Tibial artery (tissue), 4 donors: Measurements from ENCODE around the gene CNTNAP1.

Source experiments
- DNase-seq, 2 donors: peaks; one replicate each; pipeline ENCODE4 v3.0.0-alpha.2; 2019
- H3K27ac ChIP-seq, 2 donors: fragments of 200-600 bp; sonication (generic) in 1 of 2; 1 replicate in 1 of 2; 2 replicates in 1 of 2; pipeline ENCODE4 v1.5.1; 2018 to 2019; ENCODE audit warnings: mild to moderate bottlenecking in 1 of 2
- H3K27me3 ChIP-seq, 2 donors: fragments of 200-600 bp; sonication (generic) in 1 of 2; one replicate each; pipeline versions ENCODE4 v1.5.1 to v1.6.0; 2016 to 2019
- H3K36me3 ChIP-seq, 3 donors: fragments of 200-600 bp; sonication (generic) in 2 of 3; one replicate each; pipeline ENCODE4 v1.5.1; 2016 to 2019; ENCODE audit warnings: mild to moderate bottlenecking in 2 of 3
- H3K4me1 ChIP-seq, 4 donors: fragments of 200-600 bp; sonication (generic) in 2 of 4; 1 replicate in 3 of 4; 2 replicates in 1 of 4; pipeline ENCODE4 v1.5.1; 2016 to 2019
- H3K4me3 ChIP-seq, 2 donors: fragments of 200-600 bp; sonication (generic) in 1 of 2; 1 replicate in 1 of 2; 2 replicates in 1 of 2; pipeline ENCODE4 v1.5.1; 2018 to 2019; ENCODE audit warnings: mild to moderate bottlenecking in 2 of 2
- H3K9me3 ChIP-seq, 3 donors: fragments of 200-600 bp; sonication (generic) in 1 of 3; one replicate each; pipeline ENCODE4 v1.5.1; 2016 to 2019
- intact Hi-C: fragments of 100-400 bp; cut with DNase I; formaldehyde crosslinking; loops from one replicate; pipeline ENCODE4 v1.15.0; 2023; ENCODE audit warnings: low total_unique reads
- TF ChIP-seq, protein P1 (sequence below), 2 experiments: fragments of 200-600 bp in 1 of 2; fragments of 450-650 bp in 1 of 2; IDR thresholded peaks; one replicate each; pipeline ENCODE4 v1.5.1; 2017 to 2019; ENCODE audit warnings: antibody characterized with exemption in 2 of 2, mild to moderate bottlenecking in 1 of 2, moderate library complexity in 1 of 2

CNTNAP1 gene

DNA sequence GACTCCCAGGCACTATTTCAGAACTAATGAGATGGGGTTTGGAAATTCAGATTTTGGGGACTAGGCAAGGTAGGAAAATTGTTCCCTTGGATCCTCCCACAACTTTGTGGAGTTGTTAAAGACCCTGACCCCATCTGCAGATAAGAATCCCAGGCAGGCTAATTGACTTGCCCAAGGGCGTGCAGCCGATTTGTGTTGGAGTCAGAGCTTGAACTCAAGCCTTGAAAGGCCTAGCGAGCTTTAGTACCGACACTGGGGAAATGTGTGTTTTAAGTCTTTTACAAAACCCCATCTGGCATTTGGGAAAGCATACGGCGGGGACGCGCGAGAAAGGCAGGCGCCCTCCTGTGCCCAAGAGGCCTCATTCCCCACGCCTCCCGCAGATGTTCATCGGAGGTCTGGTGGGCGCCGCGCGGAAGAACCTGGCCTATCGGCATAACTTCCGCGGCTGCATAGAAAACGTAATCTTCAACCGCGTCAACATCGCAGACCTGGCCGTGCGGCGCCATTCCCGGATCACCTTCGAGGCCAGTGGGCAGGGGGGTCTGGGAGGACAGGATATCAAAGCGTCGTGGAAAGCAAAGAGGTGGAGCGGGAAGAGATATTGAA, 4.3 kb downstream of the CNTNAP1 start:
- no peak overlapping the region for H3K4me3 ChIP-seq
- H3K27ac ChIP-seq: no peak overlapping the region
- peaks cover 0 to 26% (median 22%) of the 10 kb centered on the region in 4 donors for H3K4me1 ChIP-seq
- intact Hi-C loops: no loop called here
- H3K9me3 ChIP-seq: no peaks in the 10 kb centered on the region
- H3K36me3 ChIP-seq: peaks cover 0 to 47% (median 6%) of the 10 kb centered on the region in 3 donors
- TF ChIP-seq, protein P1, sequence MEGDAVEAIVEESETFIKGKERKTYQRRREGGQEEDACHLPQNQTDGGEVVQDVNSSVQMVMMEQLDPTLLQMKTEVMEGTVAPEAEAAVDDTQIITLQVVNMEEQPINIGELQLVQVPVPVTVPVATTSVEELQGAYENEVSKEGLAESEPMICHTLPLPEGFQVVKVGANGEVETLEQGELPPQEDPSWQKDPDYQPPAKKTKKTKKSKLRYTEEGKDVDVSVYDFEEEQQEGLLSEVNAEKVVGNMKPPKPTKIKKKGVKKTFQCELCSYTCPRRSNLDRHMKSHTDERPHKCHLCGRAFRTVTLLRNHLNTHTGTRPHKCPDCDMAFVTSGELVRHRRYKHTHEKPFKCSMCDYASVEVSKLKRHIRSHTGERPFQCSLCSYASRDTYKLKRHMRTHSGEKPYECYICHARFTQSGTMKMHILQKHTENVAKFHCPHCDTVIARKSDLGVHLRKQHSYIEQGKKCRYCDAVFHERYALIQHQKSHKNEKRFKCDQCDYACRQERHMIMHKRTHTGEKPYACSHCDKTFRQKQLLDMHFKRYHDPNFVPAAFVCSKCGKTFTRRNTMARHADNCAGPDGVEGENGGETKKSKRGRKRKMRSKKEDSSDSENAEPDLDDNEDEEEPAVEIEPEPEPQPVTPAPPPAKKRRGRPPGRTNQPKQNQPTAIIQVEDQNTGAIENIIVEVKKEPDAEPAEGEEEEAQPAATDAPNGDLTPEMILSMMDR (IDR thresholded peaks at IDR 0.05): no peak
- DNase-seq: no peak
- H3K27me3 ChIP-seq: no peaks in the 10 kb centered on the region

DNA sequence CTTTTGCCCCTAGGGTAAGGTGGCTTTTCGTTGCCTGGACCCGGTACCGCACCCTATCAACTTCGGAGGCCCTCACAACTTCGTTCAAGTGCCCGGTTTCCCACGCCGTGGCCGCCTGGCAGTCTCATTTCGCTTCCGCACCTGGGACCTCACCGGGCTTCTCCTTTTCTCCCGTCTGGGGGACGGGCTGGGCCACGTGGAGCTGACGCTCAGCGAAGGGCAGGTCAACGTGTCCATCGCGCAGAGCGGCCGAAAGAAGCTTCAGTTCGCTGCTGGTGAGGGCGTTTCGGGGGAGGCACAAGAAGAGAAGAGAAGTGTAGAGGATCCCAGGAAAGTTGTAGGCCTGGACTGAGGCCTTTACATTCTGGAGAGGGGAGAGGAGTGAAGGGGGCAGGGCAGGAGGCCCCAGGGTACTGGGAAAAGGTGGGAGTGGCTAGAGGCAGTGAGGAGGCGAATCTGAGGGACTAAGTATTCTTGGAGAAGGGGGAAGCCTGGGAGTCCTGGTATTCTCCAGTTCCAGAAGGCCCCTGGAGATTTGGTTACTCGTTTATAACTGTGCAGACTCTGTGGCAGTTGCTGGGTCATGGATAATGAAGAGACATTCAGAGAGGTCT, 5.5 kb downstream of the CNTNAP1 start:
- no peak overlapping the region for H3K4me3 ChIP-seq
- no peak for DNase-seq
- no peak overlapping the region for H3K27ac ChIP-seq
- H3K4me1 ChIP-seq: peaks cover 0 to 14% (median 12%) of the 10 kb centered on the region in 4 donors
- no peaks in the 10 kb centered on the region for H3K9me3 ChIP-seq
- H3K36me3 ChIP-seq: peaks cover 0 to 57% (median 6%) of the 10 kb centered on the region in 3 donors
- no peaks in the 10 kb centered on the region for H3K27me3 ChIP-seq
- TF ChIP-seq, protein P1 (IDR thresholded peaks at IDR 0.05): no peak
- intact Hi-C loops: no loop called here

DNA sequence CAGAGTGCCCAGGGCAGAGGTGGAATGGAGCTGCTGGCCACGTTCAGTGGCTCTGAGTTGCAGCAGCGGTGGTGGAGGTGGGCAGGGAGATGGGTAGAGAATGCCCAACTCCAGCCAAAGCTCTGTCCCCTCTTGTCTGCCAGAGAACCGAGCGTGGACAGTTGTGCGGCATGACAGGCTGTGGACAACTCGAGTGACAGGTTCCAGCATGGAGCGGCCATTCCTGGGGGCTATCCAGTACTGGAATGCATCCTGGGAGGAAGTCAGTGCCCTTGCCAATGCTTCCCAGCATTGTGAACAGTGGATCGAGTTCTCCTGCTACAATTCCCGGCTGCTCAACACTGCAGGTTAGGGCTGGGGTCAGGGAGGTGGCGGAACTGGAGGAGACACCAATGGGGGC, 8.3 kb downstream of the CNTNAP1 start:
- intact Hi-C loops: no loop called here
- Histone ChIP-seq H3K27ac (no peak overlapping the region), H3K36me3 (peaks cover 12 to 76% (median 20%) of the 10 kb centered on the region in 3 donors)

DNA sequence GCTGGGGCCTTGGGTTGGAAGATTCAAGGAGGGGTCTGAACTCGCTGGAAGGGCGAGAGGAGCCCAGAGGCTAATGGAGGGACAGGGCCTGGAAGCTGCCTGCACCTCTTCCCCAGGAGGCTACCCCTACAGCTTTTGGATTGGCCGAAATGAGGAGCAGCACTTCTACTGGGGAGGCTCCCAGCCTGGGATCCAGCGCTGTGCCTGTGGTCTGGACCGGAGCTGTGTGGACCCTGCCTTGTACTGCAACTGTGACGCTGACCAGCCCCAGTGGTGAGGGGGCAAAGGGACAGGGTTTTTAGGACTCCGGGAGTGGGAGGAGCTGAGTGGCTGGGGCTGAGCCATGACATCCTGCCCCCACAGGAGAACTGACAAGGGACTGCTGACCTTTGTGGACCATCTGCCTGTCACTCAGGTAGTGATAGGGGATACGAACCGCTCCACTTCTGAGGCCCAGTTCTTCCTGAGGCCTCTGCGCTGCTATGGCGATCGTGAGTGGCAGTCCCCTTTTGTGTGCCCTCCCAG, 8.8 kb downstream of the CNTNAP1 start:
- Histone ChIP-seq H3K27ac (no peak overlapping the region), H3K9me3 (no peaks in the 10 kb centered on the region), H3K36me3 (peaks cover 16 to 76% (median 25%) of the 10 kb centered on the region in 3 donors), H3K4me3 (no peak overlapping the region), H3K4me1 (no peaks in the 10 kb centered on the region), H3K27me3 (no peaks in the 10 kb centered on the region)
- no peak for DNase-seq
- TF ChIP-seq, protein P1 (IDR thresholded peaks at IDR 0.05): no peak
- intact Hi-C loops: no loop called here

More for the DNA sequence above, 8.3 kb downstream of the CNTNAP1 start:
- no peak overlapping the region for H3K4me3 ChIP-seq
- no peak for DNase-seq
- TF ChIP-seq, protein P1 (IDR thresholded peaks at IDR 0.05): no peak
- no peaks in the 10 kb centered on the region for H3K27me3 ChIP-seq
- no peaks in the 10 kb centered on the region for H3K4me1 ChIP-seq
- H3K9me3 ChIP-seq: no peaks in the 10 kb centered on the region

DNA sequence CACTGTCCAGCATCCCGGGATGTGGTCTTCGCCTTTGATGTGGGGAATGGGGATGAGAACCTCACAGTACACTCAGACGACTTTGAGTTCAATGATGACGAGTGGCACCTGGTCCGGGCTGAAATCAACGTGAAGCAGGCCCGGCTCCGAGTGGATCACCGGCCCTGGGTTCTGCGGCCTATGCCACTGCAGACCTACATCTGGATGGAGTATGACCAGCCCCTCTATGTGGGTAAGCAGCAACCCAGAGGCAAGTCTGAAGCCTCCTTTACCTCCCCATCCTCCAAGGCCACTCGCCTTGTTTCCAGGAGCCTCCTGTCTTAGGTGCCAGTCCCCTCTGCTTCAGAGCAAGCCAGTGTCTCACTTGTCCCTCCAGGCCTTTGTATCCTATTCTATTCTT, 10.2 kb downstream of the CNTNAP1 start:
- TF ChIP-seq, protein P1 (IDR thresholded peaks at IDR 0.05): no peak
- Histone ChIP-seq H3K27ac (no peak overlapping the region), H3K4me3 (no peak overlapping the region), H3K36me3 (peaks cover 27 to 84% (median 32%) of the 10 kb centered on the region in 3 donors), H3K27me3 (no peaks in the 10 kb centered on the region), H3K9me3 (no peaks in the 10 kb centered on the region), H3K4me1 (no peaks in the 10 kb centered on the region)
- no peak for DNase-seq
- intact Hi-C loops: no loop called here
